Lung (tissue), 12 donors: ENCODE data around the gene TBC1D10A. TPM values are rescaled to one million over a fixed set of nuclear protein-coding genes. Genes with fewer than 3 reads are reported as not detected.

Experiments
- ATAC-seq: fragments of 200-7000 bp; cut with Tn5 transposase; one replicate; pipeline ENCODE4 v1.9.1; 2020; ENCODE audit warnings: moderate number of reproducible peaks; ENCODE audit not compliant: insufficient read depth, low FRiP score
- DNase-seq, 3 donors: peaks; one replicate each; pipeline ENCODE4 v3.0.0-alpha.2; 2013 to 2017
- H3K27ac ChIP-seq, 2 donors: one replicate each; pipeline ENCODE4 v1.5.1; 2013; ENCODE audit warnings: mild to moderate bottlenecking in 2 of 2, moderate library complexity in 2 of 2, control low read depth in 1 of 2, inconsistent platforms in 1 of 2, low read depth in 1 of 2, low read length in 1 of 2
- H3K27me3 ChIP-seq, 3 donors: one replicate each; pipeline ENCODE4 v1.5.1; 2013; ENCODE audit warnings: low read length in 2 of 3; ENCODE audit not compliant: control insufficient read depth in 3 of 3, insufficient read depth in 3 of 3
- H3K36me3 ChIP-seq, 4 donors: one replicate each; pipeline ENCODE4 v1.5.1; 2013; ENCODE audit warnings: low read length in 4 of 4, mild to moderate bottlenecking in 1 of 4, moderate library complexity in 1 of 4; ENCODE audit not compliant: control insufficient read depth in 4 of 4, insufficient read depth in 4 of 4
- H3K4me1 ChIP-seq, 5 donors: one replicate each; pipeline ENCODE4 v1.5.1; 2013; ENCODE audit warnings: low read length in 5 of 5, mild to moderate bottlenecking in 2 of 5, moderate library complexity in 1 of 5; ENCODE audit not compliant: control insufficient read depth in 5 of 5, insufficient read depth in 5 of 5
- H3K4me3 ChIP-seq: one replicate; pipeline ENCODE4 v1.5.1; 2013; ENCODE audit warnings: mild to moderate bottlenecking, control low read depth, moderate library complexity
- H3K9ac ChIP-seq, 2 donors: one replicate each; pipeline ENCODE4 v1.5.1; 2013; ENCODE audit warnings: low read length in 2 of 2, control low read depth in 1 of 2; ENCODE audit not compliant: insufficient read depth in 1 of 2
- H3K9me3 ChIP-seq, 4 donors: one replicate each; pipeline ENCODE4 v1.5.1; 2013; ENCODE audit warnings: low read length in 3 of 4, mild to moderate bottlenecking in 1 of 4, moderate library complexity in 1 of 4; ENCODE audit not compliant: control insufficient read depth in 4 of 4, insufficient read depth in 3 of 4
- WGBS, 2 donors: extraction: QIAGEN DNeasy Blood & Tissue Kit; methylation state at CpG; one replicate each; pipeline ENCODE4 v1.1.7; 2013; 5-methylcytosine and 5-hydroxymethylcytosine counted together
- polyA plus RNA-seq, 2 donors: library from polyadenylated mRNA; stranded (reverse); fragments of 200-250 nt; gene quantifications; one replicate each; pipeline ENCODE4 v1.2.1, GENCODE V29; 2013
- total RNA-seq, 2 donors: library from RNA; depleted of rRNA in 1 of 2; stranded (reverse); fragments of >200 nt in 1 of 2; gene quantifications; one replicate each; pipeline ENCODE4 v1.2.1, GENCODE V29; 2014 to 2021
- TF ChIP-seq, protein P1 (sequence below): IDR thresholded peaks from 2 replicates; pipeline ENCODE4 v1.5.1; 2012; ENCODE audit warnings: mild to moderate bottlenecking; ENCODE audit errors: control extremely low read depth, extremely low read depth
- donor health status: control.
- donor health status: control.
- donor health status: Bipolar disorder and iron deficiency.
- donor health status: healthy.
- donor health status: DM: yes; HTN: yes; CAD: no.

The TBC1D10A gene
- total and polyA plus RNA-seq, 4 donors, result 15.0 to 36.4 (median 26.6) TPM

DNA sequence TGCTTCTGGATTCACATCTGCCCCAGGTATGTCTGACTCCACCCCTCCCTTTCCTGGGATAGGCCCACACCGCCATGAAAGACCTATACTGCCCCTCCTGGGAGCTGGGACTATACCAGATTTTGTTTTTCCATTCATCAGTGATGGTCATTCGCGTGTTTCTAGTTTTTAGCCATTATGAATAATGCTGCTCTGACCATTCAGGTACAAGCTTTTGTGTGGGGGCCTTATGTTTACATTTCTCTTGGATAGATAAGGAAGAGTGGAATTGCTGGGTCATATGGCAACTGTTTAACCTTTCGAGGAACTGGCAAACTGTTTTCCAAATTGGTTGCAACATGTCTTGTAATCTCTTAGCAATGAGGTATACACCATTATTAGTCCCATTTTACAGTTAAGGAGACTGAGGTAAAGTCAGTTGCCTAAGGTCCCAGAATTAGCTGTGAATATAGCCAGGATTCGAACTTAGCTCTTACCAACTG is 1.2 kb upstream of the TBC1D10A start:
- Histone ChIP-seq H3K36me3 (peaks cover 3 to 16% (median 5%) of the 10 kb centered on the region in 4 donors), H3K27me3 (no peaks in the 10 kb centered on the region), H3K27ac (peak overlapping the region in 1 of 2 donors; percentile 64), H3K4me1 (peaks cover 11 to 29% (median 14%) of the 10 kb centered on the region in 5 donors), H3K4me3 (no peak overlapping the region), H3K9ac (no peak overlapping the region), H3K9me3 (no peaks in the 10 kb centered on the region)
- TF ChIP-seq, protein P1, sequence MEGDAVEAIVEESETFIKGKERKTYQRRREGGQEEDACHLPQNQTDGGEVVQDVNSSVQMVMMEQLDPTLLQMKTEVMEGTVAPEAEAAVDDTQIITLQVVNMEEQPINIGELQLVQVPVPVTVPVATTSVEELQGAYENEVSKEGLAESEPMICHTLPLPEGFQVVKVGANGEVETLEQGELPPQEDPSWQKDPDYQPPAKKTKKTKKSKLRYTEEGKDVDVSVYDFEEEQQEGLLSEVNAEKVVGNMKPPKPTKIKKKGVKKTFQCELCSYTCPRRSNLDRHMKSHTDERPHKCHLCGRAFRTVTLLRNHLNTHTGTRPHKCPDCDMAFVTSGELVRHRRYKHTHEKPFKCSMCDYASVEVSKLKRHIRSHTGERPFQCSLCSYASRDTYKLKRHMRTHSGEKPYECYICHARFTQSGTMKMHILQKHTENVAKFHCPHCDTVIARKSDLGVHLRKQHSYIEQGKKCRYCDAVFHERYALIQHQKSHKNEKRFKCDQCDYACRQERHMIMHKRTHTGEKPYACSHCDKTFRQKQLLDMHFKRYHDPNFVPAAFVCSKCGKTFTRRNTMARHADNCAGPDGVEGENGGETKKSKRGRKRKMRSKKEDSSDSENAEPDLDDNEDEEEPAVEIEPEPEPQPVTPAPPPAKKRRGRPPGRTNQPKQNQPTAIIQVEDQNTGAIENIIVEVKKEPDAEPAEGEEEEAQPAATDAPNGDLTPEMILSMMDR, result no peak
- WGBS, 2 donors, result 69 to 79% methylated on average over 5 of the region's 5 CpGs
- DNase-seq (no peak), ATAC-seq (no peak)

DNA sequence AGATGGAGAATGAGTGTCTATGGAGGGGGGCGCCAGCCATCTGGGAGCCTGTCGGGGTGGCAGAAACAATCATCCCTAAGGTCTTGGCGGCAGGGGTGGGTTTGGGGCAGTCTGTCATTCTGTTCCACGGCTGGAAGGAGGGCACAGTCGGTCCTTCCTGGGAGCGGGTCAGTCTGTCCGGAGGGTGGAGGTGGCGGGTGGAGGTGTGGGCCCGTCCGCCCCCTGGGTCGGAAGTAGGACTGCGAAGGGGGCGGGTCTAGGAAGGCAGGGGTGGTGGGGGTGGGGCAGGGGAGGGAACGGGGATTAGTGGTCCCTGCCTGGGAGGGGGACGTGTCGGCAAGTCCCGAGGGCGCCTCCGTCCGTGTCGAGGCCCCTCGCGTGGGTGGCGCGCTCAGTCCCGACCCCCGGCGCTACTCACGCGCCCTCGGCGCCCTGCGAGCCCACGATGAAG is 461 bp downstream of the TBC1D10A start:
- no peak for ATAC-seq
- no peak for DNase-seq
- H3K4me3 ChIP-seq, result peak overlapping the region; percentile 75
- H3K27me3 ChIP-seq, result no peaks in the 10 kb centered on the region
- peak overlapping the region; percentile 79 for H3K27ac ChIP-seq
- WGBS, 2 donors, result 0 to 1% methylated on average over 19 to 34 of the region's 34 CpGs
- H3K9me3 ChIP-seq, result no peaks in the 10 kb centered on the region
- H3K36me3 ChIP-seq, result peaks cover 0 to 7% (median 2%) of the 10 kb centered on the region in 4 donors
- peaks cover 14 to 29% (median 19%) of the 10 kb centered on the region in 5 donors for H3K4me1 ChIP-seq
- TF ChIP-seq, protein P1, result no peak
- peak overlapping the region in 1 of 2 donors; percentile 52 for H3K9ac ChIP-seq

DNA sequence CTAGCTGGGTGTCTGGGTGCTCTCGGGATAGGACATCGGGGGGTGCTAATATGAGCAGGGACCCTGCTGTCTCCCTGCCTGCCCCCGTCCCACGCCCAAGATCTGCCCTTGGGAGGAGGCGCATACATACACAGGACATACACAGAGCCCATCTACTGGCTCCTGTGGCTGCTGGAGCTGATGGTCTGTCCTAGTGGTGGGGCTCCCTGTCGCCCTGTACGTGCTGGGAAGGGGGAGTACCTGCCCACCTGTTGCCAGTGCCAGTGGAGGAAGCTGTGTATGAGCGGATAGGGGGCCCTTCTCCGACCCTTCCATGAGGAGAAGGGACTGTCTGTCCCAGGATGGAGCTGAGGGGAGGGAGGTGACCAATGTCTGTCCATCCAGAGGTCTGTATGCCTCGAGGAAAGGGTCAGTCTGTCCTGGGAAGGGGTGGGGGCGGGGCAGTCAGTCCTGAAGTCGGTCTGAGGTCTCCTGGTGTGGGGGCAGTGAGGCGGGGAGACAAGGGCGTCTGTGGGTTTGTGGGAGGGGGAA is 952 bp downstream of the TBC1D10A start:
- DNase-seq (no peak), ATAC-seq (no peak)
- H3K36me3 ChIP-seq, result peaks cover 0 to 5% (median 1%) of the 10 kb centered on the region in 4 donors
- WGBS, 2 donors, result 37 to 44% methylated on average over 14 of the region's 14 CpGs
- no peaks in the 10 kb centered on the region for H3K27me3 ChIP-seq
- H3K9ac ChIP-seq, result peak overlapping the region; percentile 38 to 52
- H3K9me3 ChIP-seq, result no peaks in the 10 kb centered on the region
- peak overlapping the region in 1 of 2 donors; percentile 16 for H3K27ac ChIP-seq
- H3K4me3 ChIP-seq, result peak overlapping the region; percentile 75
- H3K4me1 ChIP-seq, result peaks cover 14 to 29% (median 19%) of the 10 kb centered on the region in 5 donors
- TF ChIP-seq, protein P1, result no peak
